HG03558 (cell line): ENCODE data around the gene NYAP2.

Source experiments
- ATAC-seq: cut with Tn5 transposase; IDR thresholded peaks from one replicate; pipeline ENCODE4 v1.9.1; 2021; ENCODE audit warnings: moderate number of reproducible peaks; ENCODE audit not compliant: unreplicated experiment; ENCODE audit errors: extremely low read depth

The NYAP2 gene

DNA sequence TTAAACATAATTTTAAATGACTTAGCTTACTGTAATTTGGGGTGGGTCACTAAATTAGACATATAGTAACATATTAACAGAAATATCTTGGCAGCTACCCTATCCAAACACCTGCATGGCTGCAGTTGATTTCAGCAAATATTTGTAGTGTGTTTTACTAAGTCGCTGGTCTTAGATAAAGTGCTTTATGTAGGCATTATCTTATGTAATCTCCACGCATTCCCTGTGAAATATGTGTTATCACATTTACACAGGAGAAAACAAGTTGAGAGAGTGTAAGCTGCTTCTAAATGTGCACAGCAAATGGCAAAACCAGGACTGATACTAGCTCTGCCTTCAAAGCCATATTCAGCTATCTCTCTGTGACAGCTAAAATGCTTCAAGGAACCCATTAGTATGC is 72.0 kb downstream of the NYAP2 start:
- ATAC-seq = no peak

DNA sequence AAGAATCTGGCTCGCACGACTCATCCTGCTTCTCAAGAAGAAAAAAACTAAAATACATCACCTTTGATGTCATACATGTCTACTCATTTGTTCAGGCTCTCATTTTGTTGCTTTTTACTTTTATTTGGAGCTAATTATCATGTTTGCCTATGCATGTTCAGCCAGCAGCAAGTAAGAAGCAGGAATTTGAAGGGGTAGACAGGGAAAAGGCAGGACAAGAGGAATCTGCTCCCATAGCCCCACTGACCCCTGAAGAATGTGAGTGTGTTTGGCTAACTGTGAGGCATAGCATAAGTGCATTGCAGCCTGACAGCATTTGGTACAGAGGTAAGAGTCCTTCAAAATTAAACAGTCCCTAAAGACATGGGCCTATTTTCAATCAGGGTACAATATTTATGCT is 72.7 kb downstream of the NYAP2 start:
- ATAC-seq = no peak

DNA sequence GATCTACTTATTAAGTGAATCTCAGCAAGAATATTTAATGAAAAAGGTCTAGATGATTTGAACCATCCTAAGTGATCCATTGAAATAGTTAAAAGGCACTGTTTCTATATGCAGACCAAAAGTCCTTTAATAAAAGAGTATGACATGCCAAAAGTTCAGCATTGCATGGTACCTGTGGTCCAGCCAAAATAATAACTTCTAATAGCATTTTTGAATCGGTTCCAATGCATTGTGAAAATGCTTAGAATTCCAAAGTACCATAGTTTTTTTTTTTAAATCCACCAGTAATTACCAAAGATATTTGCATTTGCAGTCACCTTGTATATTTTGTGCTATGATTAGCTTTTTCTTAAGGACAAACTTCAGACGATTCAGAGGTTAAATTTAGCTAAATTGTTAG is 79.9 kb downstream of the NYAP2 start:
- no peak for ATAC-seq

DNA sequence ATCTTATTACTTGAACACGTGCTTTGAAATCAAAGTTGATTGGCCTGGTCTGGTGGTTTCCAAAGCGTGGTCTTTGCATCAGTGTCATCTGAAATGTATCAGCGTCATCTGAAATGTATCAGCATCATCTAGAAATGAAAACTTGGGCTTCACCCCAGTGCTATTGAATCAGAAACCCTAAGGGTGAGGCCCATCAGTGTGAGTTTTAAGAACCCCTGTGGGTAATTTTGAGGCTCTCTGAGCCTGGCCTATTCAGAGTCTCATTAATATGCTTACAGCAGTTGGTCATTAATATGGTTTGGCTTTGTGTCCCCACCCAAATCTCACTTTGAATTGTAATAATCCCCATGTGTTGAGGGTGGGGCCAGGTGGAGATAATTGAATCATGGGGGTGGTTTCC is 85.2 kb downstream of the NYAP2 start:
- no peak for ATAC-seq

DNA sequence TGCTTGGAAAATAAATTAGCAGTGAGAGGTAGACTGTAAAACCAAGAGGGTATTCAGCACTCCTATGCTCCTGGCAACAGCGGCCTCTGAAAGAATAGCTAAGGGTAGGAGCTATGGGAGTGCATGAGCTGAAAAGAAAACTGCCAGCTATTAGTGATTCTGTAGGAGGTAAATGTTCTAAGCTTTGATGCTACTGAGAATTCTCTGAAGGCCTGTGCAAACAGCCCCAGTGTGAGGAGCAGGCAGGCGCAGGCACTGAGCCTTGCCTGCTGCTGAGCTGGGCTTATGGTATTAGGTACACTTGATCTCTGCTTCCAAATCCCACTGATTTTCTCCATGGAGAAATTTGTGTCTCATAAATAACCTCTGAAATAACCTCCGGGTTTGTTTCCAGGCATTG is 86.7 kb downstream of the NYAP2 start:
- ATAC-seq = no peak

DNA sequence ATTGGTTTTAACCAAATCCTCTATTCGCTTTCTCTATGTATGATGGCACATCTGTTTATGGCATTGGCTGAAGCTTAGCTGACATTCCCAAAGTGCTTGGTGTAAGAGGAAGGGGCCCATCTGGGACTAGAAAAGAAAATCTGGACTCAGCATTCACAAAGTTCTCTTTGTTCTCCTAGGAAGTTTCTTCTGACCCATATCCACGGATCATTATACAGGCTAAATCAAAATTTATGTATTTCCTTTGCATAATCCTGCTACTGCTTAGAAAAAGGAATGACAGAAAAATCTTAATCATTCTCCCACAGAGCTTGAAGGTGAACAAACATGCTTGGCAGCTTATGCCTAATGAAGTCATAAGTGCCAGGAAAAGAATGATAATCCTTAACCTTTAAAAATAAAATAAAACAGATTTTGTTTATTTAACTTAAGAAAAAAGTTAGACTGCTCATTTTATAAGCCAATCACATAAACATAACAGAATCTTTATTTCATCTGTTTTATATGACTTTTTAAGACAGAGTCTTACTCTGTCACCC is 88.4 kb downstream of the NYAP2 start:
- no peak for ATAC-seq

DNA sequence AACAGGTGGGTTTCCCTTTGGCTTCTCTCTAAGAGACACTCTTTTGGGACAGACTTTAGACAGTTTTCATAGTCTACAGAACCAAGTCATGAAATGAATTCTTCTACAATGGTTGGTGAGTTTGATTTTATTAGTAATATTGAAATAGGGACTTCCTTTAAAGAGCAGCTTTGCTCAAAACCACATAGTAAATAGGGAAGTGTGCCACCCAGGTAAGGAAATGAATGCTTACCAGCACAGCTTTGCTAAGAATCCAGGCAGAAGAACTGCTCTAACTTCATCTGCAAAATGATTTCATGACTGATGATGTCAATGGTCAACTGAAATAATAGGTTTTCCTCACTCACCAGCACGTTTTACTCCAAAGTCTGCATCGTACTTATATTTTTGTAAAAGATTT is 89.2 kb downstream of the NYAP2 start:
- ATAC-seq = no peak

DNA sequence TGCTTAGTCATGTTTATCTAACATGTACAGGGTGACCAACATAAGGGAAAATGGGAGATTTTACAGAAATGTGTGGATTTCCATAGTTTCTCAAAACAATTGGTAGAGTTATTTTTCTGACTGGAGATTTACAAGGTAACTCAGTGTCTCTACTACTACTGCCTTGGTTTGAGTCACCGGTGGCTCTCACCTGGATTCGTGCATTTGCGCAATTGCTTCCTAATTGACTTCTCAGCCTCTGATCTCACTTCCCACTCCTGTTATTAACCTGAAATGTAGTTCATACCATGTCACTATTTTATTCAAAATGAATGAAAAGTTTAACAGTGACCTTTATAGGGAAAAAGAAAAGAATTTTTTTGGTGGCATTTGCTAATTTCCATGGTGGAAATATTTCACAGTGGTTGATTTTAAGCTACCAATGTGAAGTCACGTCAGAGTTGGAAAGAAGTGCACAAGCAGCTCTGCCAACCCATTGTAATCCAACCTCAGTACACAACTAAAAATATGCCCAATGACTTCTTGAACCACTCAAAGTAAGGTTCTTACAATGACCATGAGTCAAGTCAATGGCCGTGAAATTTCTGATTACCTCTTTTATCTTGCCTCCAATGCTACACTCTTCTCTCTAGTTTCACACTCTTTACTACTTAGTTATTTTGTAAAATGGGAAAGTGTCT is 94.0 kb downstream of the NYAP2 start:
- ATAC-seq = no peak

DNA sequence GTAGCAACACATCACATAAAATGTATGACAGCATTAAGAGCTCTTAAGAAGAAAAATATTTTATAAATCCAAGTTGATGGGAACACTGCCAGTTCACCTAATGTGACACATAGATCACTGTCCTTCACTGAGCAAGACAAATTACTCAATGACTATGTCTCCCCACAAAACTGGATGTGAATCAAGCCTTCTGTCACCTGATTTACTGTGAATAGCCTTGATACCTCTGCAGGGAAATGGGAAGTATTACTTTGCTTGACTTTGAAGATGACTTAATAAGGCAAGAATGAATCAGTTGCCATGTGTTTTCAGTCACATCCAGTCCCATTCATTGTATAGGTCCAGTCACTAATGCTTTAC is 94.6 kb downstream of the NYAP2 start:
- no peak for ATAC-seq

DNA sequence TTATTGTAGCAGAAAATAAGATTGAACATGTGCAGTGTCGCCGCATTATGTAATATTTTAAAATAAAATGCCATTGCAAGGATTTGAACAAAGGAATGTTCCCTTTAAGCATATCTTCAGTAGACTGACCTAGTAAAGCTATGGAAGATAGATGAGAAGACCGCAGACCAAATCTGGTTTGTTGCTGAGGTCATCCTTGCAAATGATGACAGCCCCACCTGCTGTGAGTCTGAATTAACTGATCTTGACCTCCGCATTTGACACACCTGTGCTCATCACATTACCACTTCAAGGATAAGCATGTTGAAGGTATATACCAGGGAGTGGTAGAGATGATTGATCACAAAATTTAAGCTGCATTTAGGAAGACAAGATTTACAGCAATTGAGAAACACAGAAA is 96.2 kb downstream of the NYAP2 start:
- ATAC-seq = no peak

DNA sequence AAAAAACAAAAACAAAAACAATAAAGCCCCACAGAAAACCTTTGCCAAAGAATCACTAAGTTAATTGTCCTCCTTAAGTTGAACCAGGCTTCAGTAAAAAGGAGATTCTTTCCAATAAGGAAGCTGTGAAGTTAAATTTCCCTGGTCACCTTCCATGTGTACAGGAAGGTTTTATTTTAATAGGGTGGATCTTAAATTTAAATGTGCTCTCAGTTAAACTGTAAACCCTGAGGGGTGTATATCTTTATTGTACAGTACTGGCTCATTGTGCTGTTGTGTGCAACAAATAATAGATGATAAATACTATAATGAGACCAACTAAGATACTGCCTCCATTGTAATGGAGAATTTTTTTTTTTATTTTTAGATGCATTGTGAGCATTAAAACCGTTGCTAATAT is 97.1 kb downstream of the NYAP2 start:
- no peak for ATAC-seq

DNA sequence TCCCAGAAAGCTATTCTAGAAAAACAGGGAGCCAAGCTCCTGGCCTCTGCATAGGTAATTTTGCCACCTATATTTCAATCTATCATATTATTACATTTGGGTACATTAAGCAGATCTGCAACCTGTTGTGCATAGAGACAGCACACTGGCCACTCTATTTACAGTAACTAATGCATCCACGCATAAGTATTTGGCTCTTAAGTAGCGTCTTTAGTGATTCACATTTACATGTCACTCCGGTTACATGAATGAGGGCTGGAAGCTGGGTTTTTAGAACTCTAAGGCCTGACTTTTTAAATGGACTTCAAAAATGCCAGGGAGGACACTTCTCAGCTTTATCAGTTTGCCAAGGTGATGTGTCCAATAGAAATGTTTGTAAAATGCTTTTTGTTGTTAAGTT is 97.7 kb downstream of the NYAP2 start:
- no peak for ATAC-seq

DNA sequence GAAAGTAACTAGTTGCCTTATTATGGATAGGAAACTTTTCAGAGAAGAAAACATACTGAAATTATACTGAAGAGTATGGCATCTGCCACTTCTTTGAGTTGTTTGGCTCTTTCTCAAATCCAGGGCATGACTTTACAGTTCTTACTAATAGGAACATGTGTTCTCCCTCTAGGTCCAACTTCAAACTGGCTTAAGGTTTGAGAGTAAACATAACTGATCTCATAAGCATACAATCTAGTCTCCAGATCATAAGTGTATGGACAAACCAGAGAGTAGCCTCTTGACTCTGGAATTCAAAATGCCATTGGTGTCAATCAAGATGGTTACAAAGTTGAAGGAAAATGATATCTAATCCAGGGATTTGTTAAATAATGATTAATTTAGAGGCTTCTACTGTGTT is 101.5 kb downstream of the NYAP2 start:
- ATAC-seq = no peak

DNA sequence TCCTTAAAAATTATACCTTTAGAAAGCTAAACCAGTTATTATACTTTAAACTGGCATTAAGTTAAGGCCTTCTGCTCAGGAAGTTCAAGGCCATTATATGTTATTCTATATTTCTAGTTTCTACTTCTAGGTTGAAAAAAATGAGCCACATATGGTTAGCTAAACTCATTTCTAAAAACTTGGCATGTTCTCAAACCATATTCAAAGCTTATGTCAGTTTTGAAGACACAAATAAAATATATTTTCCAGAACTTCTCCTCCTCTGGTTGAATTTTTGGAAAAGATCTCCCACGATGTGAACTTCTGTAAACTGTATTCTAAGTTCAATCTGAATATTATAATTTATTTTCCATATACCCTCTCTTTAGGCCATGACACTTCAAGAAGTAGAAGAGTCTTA is 103.5 kb downstream of the NYAP2 start:
- ATAC-seq = no peak

DNA sequence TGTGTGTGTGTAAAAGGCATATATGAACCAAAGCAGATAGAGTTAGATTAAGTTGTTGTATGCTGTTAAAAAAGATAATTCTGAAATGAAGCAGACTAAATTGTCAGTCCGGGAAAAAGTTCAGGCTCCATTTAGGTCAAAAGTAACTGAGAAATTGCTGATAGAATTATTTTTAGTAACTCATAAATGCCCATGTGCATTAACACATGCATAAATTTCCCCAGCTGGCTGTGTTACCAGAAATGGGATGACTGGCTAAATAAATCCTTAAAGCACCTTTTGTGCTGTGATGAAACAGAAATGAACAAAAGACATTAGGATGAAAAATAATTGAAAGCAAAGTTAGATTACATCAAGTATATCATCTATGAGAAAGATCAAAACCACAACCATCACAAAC is 111.3 kb downstream of the NYAP2 start:
- ATAC-seq = no peak

DNA sequence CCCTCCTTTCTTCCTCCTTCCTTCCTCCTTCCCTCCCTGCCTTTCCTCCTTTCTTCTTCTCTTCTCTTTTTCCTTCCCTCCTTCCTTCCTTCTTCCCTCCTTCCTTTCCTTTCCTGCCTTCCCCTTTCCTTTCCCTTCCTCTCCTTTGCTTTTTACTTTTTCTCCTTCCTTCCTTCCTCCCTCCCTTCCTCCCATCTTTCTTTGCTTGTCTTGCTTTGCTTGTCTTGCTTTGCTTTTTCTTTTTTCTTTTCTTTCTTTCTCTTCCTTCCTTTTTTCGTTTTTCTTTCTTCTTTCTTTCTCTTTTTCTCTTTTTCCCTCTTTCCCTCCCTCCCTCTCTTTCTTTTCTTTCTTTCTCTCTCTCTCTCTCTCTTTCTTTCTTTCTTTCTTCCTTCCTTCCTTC is 113.0 kb downstream of the NYAP2 start:
- no peak for ATAC-seq

DNA sequence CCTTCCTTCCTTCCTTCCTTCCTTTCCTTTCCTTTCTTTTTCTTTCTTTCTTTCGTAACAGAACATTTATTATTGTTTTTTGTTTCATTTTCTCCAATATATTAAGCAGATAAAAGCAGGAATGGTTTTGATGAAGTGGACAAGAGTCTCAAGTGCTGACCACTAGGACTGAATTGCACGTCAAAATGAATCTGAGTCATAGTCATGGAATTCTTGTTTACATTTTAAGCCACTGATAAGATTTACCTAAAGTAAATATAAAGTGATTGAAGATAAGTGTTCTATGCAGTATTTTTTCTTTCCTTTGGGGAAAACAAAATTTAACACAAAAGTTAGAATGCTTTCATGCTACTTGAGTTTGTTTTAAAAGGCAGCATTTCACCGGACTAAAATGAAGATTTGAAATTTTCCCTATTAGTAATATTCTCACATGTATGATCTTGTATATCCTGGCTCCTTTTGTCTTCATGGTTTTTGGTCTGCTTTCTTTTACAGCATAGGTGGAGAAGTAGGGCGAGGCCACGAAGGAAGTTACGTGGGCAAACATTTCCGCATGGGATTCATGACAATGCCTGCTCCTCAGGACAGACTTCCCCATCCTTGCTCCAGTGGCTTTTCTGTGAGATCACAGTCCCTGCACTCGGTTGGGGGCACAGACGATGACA is 113.5 kb downstream of the NYAP2 start:
- no peak for ATAC-seq

DNA sequence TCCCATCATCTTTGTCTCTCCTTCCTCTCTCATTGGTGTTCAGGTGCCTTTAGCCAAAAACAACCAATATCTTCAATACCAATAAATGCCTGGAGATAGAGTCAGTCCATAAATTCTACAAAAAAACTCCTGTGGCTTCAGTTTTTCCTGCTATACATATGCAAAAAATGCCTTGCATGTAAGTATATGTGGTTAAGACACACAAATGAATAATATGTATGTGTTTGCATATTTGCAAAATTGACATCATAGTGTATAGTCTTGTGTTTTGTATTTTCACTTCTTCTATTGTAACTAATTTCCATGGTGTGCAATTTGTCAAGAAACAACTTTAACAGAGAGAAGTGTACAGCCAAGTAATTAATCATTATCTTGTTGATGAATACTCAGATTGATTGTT is 115.5 kb downstream of the NYAP2 start:
- no peak for ATAC-seq

DNA sequence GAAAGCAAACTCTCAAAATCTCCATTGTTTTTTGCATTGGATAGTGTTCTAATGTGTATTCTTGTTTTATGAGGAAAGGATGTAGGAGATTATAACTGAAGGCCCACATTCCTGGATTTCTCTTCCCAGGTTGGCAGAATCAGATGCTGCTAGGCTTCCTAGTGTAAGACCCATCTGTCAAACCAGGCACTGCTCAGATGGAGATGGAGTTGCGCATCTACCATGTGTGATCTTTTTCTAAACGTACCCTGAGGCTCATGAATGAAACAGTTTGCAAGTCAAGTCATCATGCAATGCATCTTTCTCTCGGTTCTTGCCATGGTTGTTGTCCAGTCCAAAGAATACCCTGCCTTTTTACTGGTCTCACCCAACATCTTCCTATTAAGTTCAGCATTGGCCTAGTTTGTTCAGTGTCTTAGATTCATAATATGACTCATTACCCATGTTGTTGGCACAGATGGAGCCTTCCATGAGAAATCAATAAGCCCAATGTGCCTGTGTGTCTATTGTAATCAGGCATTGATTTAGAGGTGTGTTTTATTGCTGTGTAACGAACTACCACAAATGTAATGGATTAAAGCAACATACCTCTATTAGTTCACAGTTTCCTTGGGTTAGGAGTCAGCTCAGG is 127.4 kb downstream of the NYAP2 start:
- ATAC-seq = no peak

DNA sequence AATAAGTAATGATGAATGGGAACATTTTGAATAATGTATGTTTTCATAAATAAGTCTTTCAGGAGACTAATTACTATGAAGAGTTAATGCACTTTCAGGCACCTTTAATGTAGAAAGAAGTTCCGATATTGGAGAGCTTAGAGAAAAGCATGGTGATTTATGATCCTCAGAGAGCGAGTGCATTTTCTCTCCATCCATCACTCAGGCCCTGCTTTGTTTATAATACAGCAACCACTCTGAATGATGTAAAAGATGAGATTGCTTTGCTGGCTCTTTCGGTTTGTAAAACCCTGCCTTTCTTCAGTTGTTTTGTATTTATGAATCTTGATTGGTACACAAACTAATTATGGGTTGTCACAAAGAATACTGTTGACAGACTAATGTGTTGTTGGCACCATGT is 132.0 kb downstream of the NYAP2 start:
- ATAC-seq = no peak

DNA sequence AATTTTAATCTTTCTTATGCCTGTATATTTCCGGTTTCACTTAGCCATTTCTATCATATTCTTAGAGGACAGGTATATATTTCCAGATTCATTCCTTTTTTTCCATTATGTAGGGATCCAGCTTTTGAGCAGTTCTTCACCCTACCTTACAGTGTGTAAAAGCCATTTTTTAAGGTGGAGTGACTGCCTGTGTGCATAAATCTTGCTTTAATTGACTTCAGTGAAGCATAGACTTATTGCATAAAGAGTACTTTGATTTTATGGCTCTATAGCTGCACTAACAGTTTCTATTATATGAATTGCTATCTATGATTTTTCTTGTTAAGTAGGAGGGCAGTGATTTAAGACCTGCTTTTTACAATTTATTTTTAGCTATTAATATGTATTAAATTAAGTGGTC is 132.6 kb downstream of the NYAP2 start:
- ATAC-seq = no peak

DNA sequence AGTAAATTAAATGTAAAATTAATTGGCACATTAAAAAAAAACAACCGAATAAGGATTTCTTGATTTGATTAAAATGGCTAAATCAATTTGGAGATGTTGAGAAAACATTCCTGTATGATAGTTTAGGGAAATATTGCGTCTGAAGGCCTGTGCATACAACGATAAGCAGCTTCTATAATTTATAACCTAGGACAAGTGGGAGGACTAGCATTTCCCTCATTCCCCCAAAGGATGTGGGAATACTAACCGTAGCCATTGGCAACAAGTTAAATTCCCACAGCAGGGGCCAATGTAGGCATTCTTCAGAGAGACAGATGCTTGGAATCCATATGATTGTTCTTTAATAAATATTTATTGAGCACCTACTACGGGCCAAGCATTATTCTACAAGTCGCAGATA is 134.5 kb downstream of the NYAP2 start:
- no peak for ATAC-seq
